GM12892 (cell line): ENCODE data around the gene NR3C1.

Experiments used
- POLR2A ChIP-seq: IDR thresholded peaks from 2 replicates; pipeline ENCODE4 v1.6.1; 2011; ENCODE audit warnings: low read depth, low read length, control low read depth
- POLR2AphosphoS5 ChIP-seq: IDR thresholded peaks from 2 replicates; pipeline ENCODE4 v1.6.1; 2011; ENCODE audit warnings: low read depth, low read length, control low read depth
- TAF1 ChIP-seq: IDR thresholded peaks from 2 replicates; pipeline ENCODE4 v1.6.1; 2011; ENCODE audit warnings: low read depth, mild to moderate bottlenecking, control low read depth, low read length, borderline replicate concordance

DNA sequence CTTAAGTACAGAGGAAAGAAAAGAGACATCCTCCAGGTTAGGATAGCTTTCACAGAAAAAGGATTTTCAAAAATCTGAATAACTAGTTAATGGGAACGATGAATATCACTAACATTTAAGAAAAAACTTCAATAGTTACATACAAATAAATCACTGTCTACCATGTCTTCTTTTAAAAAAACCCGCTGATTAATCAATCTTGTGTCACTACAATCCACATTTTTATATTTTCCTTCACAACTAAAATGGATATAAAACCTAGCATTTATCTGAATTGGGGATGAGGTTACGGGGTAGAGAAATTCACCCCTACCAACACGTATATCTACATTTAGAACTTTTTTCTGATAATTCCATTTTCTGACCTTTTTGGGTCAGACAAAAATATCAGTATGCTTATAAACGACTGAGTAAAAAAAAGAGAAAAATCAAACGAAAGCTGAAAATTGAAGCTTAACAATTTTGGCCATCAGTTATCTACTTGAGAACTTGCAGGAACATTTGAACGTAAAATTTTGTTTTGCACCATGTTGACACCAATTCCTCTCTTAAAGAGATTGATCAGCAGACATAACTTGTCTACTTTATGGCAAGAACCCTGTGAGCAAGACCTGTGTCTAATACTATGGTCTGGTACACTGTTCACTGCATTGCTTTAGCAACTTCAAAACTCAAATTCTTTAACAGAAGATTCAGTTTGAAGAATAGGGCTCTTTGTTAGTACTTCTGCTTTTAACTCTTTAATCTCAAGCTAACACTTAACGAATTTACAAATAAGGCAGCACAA is 4.8 kb downstream of the NR3C1 start:
- TF ChIP-seq POLR2A (no peak), POLR2AphosphoS5 (no peak), TAF1 (no peak)
